Measurements from ENCODE around the gene SLC1A7.

SLC1A7 gene

DNA sequence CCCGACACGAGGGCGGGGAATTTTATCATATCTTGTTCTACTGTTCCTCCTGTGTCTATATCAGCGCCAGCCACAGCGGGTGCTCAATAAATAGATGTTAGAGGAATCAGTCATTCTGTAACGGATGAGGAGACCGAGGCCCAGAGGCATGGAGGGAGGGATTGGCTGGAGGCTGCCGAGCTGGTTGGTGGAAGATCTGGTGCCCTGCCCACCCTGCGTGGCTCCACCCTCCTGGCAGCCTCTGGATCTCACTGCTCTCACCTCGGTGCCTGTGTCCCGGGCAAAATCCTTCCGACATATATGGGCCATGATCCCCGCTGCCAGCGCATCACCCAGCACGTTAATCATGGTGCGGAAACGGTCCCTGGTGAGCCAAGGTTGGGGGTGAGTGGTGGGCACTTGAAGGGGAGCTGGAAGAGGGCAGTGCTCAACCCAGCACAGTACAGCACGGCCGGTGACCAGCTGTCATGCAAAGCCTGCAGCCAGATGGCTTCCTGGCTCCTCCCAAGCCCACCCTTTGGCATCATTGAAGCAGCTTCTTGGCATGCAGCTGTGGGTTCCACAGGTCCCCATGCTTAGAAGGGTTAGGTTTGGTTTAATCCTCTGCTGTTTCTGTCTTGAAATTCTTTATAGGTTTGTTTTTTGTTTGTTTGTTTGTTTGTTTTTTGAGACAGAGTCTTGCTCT, 53.7 kb downstream of the SLC1A7 start:
- DNase-seq = no peak

DNA sequence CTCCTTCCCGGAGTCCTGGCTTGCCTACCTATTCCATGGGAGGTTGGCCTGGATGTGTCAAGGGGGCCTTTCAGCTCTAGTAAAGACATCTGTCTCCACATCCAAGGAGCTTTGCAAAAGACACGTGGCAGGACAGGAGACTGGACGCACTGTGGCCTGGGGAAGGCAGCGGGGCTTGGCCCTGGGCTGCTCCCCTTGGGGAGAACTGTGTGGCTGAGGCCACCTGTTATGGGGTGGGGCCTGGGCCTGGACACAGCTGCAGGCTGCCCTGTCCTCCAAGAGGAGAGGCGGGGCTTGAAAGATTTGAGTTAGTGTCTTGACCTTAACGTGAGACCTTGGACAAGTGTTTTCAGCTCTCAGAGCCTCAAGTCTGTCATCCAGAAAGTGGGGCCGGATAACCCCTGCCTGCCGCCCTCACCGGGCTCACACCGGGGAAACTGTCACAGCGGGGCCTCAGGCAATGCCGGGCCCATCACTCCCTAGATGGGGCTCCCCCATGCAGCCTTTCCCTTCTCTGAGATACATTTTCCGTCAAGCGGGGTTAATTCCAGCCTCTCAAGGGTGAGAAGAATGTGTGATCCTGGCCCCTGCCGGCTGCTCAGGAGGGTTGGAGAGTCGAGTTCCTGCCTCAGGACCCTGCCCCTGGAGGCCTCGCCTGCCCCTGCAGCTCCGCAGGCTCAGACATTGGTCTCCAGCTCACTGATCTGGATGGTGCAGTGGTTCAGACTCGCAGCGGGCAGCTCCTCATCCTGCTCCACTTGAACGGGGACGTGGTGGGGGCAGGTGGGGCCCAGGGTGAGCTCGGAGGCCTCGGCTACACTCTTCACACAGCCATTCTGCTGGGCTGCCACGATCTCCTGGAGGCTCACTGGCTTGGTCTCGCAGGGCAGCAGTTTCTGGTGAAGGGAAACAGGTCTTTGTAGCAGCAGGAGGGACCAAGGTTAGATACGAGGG, 54.8 kb downstream of the SLC1A7 start:
- no peak for DNase-seq

DNA sequence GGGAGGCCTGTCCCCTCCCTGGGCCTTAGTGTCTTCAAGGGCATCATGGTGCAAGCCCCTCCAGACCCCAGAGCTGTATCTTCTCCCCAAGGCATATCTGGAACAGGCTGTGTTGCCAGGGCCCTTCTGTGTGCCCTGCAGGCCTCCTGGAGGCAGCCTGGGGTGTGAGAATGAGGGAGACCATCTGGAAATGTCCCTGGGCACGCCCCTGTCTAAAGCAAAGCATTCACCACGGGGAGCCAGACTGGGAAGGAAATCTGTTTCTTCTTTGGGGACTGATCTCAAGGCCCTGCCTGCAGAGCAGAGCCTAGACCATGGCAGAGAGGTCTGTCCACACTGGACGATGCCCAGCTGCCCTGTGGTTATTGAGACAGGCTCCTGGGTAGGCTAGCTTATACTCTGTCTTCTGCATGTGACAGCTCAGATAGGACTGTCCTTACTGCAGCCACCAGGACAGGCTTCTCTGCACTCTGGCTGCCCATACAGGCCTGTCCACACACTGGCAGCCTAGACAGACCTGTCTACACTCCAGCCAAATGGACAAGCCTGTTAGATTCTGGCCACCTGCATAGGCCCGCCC, 55.9 kb downstream of the SLC1A7 start:
- no peak for DNase-seq

DNA sequence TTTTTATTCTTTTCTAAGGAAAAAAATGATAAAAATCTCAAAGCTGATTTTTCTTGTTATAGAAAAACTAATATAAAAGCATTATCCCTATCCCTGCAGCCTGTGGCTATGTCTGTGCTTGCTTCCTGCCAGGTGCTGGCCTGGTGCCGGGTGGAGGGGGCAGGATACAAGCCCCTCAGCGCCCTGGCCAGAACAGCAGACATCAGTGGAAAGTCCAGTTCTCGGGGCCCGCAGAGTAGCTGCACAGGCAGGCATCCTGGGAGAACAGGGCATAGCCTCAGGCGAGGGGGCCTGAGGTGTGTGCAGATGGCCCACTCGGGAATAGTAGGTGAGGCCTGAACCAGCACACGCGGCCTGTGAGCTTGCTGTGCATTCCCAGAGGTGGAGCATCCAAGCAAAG, 57.0 kb downstream of the SLC1A7 start:
- DNase-seq = no peak

DNA sequence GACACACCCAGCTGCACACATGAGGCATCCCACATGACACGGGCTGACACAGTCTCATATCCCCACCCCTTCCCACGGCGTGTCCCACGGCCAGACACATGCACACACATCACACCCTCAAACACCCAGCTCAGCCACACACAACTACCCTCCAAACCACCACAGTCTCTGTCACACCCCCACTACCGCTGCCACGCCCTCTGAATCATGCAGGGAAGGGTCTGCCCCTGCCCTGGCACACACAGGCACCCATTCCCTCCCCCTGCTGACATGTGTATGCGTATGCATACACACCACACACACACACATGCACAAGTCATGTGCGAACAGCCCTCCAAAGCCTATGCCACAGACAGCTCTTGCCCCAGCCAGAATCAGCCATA, 57.9 kb downstream of the SLC1A7 start:
- no peak for DNase-seq

DNA sequence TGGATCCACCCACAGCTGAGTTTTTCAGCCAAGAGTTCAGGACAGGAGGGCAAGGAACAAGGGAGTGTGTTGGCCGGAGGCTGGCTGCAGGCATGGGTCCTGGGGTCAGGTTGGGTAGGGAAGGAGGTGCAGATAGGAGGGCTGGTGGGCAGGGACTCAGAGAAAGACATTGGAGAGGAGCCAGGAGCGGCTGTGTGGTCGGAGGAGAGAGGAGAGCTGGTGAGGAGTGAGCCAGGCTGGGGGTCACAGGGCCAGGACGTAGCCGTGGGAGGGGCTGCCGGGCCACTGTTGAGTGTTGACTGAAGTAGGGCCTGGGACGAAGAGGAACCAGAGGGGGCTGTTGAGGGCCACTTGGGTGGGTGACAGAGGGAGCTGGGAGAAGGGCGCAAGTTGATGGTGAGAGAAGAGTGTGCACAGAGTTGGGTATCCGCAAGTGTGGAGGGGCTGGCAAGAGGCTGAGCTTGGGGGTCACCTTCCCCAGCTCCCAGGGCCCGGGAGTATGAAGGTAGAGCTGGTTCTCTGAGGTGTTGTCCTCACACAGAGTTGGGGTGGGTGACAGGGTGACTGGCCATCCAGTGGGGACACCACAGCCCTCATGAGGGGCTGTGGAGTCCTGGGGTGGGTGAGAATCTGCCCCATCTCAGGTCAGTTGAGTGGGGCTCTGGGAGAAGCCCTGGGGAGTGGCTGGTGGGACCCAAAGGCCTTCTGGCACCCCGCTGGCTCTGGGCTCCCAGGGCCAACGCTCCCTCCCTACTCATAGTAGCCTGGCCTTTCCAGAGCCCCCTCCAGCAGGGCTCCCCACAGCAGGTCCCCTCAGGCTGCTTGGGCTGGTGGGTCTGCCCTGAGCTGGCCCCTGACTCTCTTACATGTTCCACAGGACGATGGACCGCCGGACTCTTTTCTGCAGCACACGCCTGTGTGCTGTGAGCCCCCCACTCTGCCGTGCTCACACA, 58.5 kb downstream of the SLC1A7 start:
- no peak for DNase-seq

DNA sequence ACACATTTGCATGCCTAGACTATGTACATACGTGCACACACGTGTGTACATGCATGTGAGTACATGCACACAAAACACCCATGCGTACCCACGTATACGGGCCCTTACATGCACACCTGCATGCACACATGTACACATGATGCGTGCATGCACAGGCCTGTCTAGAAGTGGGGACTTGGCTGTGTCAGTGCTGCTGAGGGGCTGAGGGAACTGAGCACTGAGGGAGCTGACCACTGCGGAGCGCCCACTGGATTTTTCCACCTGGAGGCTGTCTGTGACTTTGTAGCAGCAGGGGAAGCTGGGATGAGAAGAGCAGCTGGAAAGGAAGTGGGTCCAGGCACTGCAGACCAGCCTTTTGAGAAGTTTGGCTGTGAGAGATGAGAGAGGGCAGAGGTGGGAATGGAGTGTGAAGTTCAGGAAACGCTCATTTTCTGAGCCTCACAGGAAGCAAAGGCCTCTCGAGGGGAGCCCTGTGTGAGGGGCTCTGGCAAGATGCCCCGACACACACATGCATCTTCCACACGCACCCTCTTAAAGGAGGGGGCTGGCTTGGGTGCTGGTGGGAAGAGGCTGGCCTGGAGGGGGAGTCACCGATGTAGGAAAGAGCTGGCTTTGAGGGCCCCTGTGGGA, 59.5 kb downstream of the SLC1A7 start:
- no peak for DNase-seq

DNA sequence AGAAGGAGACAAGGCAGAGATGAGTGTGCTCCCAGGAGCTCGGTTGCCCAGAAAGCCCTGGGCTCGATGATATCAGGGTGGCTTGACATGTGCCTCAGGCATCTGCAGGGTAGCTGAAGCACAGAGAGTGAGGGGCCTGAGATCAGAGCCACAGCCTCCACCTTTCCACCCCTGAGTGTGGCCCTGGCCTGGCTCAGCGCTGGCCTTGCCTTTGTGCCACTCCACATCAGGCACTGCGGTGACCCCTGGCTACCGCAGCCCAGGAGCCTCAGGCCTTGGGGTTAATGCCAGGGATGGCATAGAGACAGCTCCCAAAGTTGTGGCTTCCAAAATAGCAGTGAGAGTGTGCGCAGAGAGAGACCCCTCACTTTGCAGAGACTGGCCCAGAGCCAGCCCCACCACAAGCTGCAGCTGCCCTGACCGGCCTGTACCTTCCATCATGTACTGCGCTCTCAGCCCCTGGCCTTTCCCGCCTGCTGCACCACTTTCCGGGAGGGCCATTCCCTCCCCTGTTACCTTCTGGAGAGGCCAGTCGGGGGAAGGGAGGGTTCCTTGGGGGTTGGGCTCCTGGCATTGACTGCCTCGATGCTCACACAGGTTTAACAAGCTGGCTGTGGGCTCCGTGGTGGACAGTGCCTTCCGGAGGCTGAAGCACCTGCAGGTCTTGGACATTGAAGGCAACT, 60.9 kb downstream of the SLC1A7 start:
- DNase-seq = no peak

DNA sequence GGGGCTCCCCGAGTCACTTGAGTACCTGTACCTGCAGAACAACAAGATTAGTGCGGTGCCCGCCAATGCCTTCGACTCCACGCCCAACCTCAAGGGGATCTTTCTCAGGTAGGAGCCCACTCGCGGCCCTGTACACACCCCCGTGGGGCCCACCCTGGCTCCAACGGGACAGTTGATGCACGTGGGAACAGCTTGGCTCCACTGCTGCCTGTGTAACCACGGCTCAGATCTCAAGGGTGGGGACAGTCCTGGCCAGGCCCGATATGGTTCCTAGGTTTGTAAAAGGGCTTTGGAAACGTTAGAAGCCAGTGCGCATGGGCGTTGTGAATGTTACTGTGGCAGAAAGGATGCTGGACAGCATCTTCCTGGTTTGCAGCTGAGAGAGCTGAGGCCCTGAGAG, 61.7 kb downstream of the SLC1A7 start:
- no peak for DNase-seq

DNA sequence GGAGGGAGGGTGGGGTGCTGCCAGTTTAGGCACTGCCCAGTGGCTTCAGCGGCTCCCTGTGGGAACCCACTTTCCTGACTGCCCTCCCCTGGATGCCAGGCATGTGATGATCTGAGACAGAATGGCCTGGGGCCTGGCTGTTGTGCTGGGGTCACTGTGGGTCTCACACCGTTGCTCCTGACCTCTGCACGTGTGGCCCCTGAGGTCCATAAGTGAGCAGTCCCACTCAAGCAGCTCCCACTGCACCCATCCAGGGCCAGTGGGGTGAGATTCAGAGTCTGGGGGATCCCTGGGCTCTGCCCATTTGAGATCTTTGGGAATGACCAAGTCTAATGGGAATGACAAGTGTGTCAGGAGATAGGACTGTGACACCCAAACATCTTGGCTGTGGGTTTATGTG, 62.4 kb downstream of the SLC1A7 start:
- DNase-seq = no peak

DNA sequence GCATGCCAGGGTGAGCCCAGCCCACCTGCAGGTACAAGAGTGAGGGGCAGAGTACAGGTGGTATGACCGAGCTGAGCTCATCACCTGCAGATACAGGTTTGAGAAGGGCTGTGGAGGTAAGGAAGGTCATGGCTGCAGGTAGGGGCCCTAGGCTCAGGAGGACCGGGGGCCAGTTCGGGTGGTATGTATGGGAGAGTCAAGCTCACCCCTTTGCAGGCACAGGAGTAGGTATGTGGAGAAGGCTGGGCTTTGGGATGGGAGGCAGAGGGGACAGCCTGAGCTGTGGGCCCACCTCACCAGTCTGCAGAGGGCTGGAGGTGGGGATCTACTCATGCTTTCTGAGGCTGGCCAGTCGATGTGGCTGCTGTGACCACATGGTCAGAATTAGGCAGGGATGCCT, 63.2 kb downstream of the SLC1A7 start:
- no peak for DNase-seq

DNA sequence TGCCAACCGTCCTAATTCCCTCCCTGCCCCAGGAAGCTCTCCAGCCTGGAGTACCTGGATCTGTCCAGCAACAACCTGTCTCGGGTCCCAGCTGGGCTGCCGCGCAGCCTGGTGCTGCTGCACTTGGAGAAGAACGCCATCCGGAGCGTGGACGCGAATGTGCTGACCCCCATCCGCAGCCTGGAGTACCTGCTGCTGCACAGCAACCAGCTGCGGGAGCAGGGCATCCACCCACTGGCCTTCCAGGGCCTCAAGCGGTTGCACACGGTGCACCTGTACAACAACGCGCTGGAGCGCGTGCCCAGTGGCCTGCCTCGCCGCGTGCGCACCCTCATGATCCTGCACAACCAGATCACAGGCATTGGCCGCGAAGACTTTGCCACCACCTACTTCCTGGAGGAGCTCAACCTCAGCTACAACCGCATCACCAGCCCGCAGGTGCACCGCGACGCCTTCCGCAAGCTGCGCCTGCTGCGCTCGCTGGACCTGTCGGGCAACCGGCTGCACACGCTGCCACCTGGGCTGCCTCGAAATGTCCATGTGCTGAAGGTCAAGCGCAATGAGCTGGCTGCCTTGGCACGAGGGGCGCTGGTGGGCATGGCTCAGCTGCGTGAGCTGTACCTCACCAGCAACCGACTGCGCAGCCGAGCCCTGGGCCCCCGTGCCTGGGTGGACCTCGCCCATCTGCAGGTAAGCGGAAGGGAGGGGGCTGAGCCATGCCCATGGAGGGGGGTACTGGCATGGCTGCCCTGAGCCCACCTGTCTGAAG, 63.9 kb downstream of the SLC1A7 start:
- no peak for DNase-seq

DNA sequence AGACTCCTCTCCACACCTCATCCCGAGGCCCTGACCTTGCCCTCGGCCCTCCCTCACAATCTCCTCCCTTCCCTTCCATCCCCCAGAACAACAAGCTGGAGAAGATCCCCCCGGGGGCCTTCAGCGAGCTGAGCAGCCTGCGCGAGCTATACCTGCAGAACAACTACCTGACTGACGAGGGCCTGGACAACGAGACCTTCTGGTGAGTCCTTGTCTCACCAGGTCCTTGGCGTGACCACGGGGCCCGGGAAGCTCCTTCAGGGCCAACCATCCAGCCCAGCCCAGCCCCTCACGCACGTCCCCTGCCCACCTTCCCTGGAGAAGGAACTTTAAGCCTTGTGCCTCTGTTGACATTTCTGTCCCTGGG, 64.9 kb downstream of the SLC1A7 start:
- DNase-seq = no peak

DNA sequence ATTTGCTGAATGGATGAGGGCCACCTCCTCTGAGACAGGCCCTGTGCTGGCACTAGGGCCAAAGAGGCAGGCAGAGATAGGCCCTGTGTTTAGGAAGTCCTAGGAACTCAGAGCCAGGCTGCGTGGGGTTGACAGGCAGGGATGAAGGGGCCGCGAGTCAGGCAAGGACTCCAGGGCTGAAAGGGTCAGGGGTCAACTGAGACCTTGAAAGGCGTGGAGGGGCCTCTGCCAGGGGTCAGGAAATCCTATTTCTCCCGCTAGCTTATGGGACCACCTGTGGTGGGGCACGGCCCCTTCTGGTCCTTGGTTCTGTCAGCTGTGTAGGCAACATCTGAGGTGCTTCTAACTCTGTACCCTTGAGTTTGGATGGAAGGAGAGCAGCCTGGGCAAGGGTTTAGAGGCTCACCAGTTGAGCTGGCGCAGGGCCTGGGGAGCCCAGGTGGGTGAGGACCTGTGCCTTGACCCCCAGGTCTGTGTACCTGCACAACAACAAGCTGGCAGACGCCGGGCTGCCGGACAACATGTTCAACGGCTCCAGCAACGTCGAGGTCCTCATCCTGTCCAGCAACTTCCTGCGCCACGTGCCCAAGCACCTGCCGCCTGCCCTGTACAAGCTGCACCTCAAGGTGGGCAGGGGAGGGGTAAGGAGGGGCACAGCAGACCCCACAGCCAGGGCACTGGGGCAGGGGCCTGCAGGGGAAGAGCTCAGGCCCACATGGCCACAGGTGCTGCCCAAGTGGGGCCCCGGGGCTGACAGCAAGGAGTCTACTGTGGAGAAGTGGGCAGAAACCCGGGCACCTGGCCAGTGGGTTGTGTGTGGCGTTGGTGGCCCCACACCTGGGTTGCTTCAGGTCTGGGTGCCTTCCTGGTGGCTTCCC, 65.5 kb downstream of the SLC1A7 start:
- no peak for DNase-seq

DNA sequence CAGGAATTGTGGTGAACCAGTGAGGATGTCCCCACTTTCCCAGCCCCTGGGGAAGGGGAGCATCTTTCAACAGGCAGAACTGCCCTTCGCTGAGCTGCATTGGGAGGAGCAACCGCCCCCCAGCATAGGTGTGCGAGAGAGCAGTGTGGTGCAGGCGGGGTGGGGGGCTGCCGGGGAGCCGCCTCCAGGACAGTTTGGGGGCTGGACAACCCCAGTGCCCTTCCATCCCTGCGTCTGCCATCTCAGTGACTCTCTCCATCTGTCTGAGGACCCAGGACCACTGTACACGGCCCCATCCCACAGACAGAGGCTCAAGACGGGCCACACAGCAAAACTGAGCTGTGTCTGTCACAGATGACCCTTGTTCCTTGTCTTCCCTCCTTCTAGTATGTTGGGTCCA, 66.3 kb downstream of the SLC1A7 start:
- DNase-seq = no peak

DNA sequence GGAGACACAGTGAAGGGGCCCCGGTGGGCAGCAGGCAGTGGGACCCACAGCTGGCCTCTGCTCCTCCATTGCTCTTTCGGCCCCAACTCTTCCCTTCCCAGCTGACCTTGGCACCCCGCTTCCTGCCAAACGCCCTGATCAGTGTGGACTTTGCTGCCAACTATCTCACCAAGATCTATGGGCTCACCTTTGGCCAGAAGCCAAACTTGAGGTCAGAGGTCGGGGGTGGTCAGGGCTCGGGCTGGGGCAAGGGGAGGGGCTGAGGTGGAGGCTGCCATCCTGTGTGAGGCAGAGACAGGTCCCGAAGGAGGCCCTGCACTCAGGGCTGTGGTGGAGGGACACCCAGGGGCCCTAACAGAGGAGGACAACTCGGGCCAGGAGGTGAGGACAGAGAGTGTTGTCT, 66.7 kb downstream of the SLC1A7 start:
- no peak for DNase-seq

DNA sequence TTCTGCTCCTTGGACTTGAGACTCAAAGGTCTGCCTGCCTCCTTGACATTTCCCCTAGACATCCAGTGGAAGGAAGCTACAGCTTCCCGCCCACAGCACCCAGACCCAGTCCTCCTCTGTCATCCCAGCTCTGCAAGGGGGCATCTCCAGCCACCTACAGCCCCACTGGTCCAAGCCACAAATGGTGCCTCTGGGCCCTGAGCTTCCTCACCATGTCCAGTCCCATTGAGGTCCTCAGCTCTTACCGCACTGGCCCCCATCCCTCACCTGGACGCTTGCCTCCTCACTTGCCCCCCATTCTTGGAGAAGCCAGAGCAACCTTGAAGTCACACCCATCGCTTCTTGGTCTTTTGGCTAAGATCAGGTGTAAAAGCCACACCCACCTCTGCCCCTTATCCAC, 67.2 kb downstream of the SLC1A7 start:
- no peak for DNase-seq

DNA sequence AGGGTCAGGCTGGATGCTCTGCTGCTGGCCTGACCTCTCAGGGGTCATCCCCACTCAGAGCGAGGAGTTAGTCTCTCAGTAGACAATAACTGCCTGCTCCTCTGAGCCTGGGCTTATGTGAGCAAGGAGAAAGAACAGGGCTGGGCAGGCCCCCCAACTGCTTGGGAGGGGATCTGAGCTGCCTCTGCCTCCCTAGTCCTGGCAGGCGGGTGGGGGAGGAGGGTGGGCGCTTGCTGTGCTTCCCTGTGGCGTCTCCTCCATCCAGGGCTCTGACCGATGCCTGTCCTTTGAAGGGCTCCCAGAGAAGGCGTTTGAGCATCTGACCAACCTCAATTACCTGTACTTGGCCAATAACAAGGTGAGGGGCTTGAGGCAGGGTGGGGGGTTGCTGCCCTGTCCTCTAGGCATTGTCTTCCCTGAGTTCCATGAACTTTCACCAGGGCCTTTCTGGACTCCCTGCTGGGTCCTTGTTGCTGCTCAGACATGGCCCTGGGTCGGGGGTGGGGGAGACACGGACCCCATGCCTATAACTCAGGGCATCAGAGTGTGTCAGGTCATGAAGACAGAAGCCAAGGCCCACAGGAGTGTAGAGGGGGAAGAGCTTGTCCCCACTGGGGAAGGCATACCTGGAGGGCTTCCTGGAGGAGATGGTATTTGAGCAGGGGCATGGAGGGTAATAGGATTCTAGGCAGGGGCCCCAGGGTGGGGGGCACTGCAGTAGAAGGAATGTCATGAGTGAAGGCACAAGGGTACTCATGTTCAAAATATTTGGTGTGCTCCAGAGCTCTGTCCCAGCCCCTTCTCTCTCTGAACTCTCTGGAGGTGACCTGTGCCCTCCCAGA, 67.9 kb downstream of the SLC1A7 start:
- no peak for DNase-seq

DNA sequence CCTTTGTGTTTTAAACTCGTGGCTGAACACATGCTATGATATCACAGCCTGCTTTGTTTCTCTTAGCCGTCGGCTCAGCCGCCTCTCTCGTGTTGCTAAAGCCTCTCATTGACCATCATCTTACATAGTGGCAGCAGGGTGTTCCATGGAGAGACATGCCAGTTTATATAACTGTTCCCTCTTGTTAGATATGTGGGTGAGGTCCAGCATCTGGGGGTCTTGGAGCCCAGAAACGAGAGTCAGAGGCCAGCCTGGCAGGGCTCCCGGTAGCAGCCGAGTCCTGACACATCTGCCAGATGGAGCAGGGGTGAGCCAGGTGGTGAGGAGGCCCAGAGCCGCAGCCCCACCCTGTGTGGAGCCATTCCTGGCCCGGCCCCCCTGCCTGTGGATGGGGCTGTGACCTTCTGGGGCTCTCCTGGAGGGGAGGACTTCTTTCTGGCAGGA, 68.5 kb downstream of the SLC1A7 start:
- DNase-seq = no peak

All from NCI-H2081 treated with DMSO at 0.1 percent for 48 hours (cell line).